ENCODE measurements around the gene PARP11. TPM values are rescaled to one million over a fixed set of nuclear protein-coding genes. Genes with fewer than 3 reads are reported as not detected.

PARP11 gene
- total RNA-seq, 4 donors from 2014 or later, result 0.99 to 3.4 (median 2.7) TPM

DNA sequence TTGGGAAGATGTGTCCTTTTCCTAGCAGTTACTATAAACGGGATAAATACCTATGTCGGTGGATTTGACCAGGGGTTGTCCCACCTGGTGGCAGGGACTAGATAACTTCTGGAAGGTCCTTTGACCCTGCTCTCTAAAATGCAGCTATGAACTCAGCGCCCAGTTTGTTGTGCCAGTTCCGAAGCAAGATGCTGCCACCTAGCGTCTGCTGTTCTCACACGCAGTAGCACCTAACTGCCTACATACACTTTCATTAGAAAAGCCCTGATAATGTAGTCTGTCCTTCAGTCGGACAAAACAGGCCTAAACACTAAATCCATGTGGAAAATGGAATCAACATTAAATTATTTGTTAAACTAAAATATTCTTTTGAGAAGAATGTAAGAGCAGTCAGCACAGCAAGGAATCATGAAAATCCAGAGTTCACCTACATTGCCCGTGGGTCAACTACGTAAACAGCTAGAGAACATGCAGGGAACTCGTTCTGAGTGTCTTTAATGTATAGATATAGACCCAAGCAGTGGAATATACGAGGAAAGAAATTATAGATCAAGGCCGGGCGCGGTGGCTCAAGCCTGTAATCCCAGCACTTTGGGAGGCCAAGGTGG, 69.2 kb downstream of the PARP11 start:
- Histone ChIP-seq H3K27ac (no peak overlapping the region), H3K9me3 (no peaks in the 10 kb centered on the region), H3K36me3 (peaks cover 0 to 13% (median 0%) of the 10 kb centered on the region in 3 donors), H3K4me3 (no peak overlapping the region), H3K4me1 (no peaks in the 10 kb centered on the region), H3K27me3 (no peaks in the 10 kb centered on the region)
- WGBS, 2 donors, result 40 to 41% methylated on average over 14 of the region's 14 CpGs
- TF ChIP-seq, protein P1, sequence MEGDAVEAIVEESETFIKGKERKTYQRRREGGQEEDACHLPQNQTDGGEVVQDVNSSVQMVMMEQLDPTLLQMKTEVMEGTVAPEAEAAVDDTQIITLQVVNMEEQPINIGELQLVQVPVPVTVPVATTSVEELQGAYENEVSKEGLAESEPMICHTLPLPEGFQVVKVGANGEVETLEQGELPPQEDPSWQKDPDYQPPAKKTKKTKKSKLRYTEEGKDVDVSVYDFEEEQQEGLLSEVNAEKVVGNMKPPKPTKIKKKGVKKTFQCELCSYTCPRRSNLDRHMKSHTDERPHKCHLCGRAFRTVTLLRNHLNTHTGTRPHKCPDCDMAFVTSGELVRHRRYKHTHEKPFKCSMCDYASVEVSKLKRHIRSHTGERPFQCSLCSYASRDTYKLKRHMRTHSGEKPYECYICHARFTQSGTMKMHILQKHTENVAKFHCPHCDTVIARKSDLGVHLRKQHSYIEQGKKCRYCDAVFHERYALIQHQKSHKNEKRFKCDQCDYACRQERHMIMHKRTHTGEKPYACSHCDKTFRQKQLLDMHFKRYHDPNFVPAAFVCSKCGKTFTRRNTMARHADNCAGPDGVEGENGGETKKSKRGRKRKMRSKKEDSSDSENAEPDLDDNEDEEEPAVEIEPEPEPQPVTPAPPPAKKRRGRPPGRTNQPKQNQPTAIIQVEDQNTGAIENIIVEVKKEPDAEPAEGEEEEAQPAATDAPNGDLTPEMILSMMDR (IDR thresholded peaks at IDR 0.05), result peak; percentile 45 to 82 (median 72)
- no peak for TF ChIP-seq POLR2A (IDR thresholded peaks at IDR 0.05)
- no peak for DNase-seq
- intact Hi-C loops (cut with DNase I), result loop anchor here (5.0 kb wide), 1 partner anchor 502 kb away; no protein-coding TSS in a partner anchor

GRCh38 chr12:3802721-3803120, 70.5 kb downstream of the PARP11 start:
- no peaks in the 10 kb centered on the region for H3K27me3 ChIP-seq
- H3K9me3 ChIP-seq, result no peaks in the 10 kb centered on the region
- DNase-seq, result no peak
- no peak overlapping the region for H3K4me3 ChIP-seq
- H3K36me3 ChIP-seq, result peaks cover 0 to 13% (median 0%) of the 10 kb centered on the region in 3 donors
- TF ChIP-seq POLR2A (IDR thresholded peaks at IDR 0.05), result no peak
- TF ChIP-seq, protein P1 (IDR thresholded peaks at IDR 0.05), result no peak
- no peak overlapping the region for H3K27ac ChIP-seq
- intact Hi-C loops (cut with DNase I), result loop anchor here (5.0 kb wide), 1 partner anchor 500 kb away; no protein-coding TSS in a partner anchor
- no peaks in the 10 kb centered on the region for H3K4me1 ChIP-seq
- 84 to 93% methylated on average over 5 of the region's 5 CpGs for WGBS, 2 donors

- Histone ChIP-seq H3K4me1 (no peaks in the 10 kb centered on the region), H3K27ac (no peak overlapping the region), H3K9me3 (no peaks in the 10 kb centered on the region), H3K4me3 (no peak overlapping the region), H3K36me3 (no peaks in the 10 kb centered on the region), H3K27me3 (no peaks in the 10 kb centered on the region)
- no peak for DNase-seq
- WGBS, 2 donors, result 90 to 95% methylated on average over 3 of the region's 3 CpGs
- TF ChIP-seq POLR2A (IDR thresholded peaks at IDR 0.05), result no peak
- TF ChIP-seq, protein P1 (IDR thresholded peaks at IDR 0.05), result no peak
- intact Hi-C loops (cut with DNase I), result no loop called here
Measured at GRCh38 chr12:3797531-3798048, 75.6 kb downstream of the PARP11 start.

GRCh38 chr12:3795492-3796133, 77.6 kb downstream of the PARP11 start:
- no peak overlapping the region for H3K4me3 ChIP-seq
- no peaks in the 10 kb centered on the region for H3K36me3 ChIP-seq
- intact Hi-C loops (cut with DNase I), result no loop called here
- 60 to 61% methylated on average over 5 of the region's 5 CpGs for WGBS, 2 donors
- no peaks in the 10 kb centered on the region for H3K4me1 ChIP-seq
- no peak overlapping the region for H3K27ac ChIP-seq
- no peak for DNase-seq
- no peaks in the 10 kb centered on the region for H3K27me3 ChIP-seq
- no peaks in the 10 kb centered on the region for H3K9me3 ChIP-seq
- TF ChIP-seq, protein P1 (IDR thresholded peaks at IDR 0.05), result no peak
- TF ChIP-seq POLR2A (IDR thresholded peaks at IDR 0.05), result no peak

DNA sequence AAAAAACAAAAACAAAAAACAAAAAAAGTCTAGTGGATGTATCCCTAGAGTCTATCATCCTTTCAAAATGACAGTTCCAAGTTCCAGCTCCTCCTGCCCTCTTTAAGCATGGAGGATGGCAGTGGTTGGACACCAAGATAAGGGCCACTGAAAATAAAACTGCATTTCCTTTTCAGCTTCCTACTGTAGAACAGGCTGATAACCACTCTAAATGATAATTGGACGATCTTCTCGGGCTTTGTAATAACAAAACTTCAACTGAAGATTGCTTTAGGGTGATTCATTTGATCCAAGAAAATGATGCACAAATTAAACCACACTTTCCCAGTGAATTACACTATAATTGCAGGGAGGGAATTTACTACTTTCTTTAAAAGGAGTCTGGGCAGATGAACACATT, 78.1 kb downstream of the PARP11 start:
- WGBS, 2 donors, result 34 to 69% methylated on average over 2 of the region's 2 CpGs
- TF ChIP-seq POLR2A (IDR thresholded peaks at IDR 0.05), result no peak
- TF ChIP-seq, protein P1 (IDR thresholded peaks at IDR 0.05), result no peak

More for the DNA sequence above, 78.1 kb downstream of the PARP11 start:
- Histone ChIP-seq H3K27ac (no peak overlapping the region), H3K27me3 (no peaks in the 10 kb centered on the region), H3K4me3 (no peak overlapping the region), H3K36me3 (no peaks in the 10 kb centered on the region), H3K9me3 (no peaks in the 10 kb centered on the region), H3K4me1 (no peaks in the 10 kb centered on the region)
- no peak for DNase-seq
- intact Hi-C loops (cut with DNase I), result no loop called here

Data from esophagus squamous epithelium (tissue), 5 donors.